ENCODE results near the gene ARHGAP18.

The ARHGAP18 gene

DNA sequence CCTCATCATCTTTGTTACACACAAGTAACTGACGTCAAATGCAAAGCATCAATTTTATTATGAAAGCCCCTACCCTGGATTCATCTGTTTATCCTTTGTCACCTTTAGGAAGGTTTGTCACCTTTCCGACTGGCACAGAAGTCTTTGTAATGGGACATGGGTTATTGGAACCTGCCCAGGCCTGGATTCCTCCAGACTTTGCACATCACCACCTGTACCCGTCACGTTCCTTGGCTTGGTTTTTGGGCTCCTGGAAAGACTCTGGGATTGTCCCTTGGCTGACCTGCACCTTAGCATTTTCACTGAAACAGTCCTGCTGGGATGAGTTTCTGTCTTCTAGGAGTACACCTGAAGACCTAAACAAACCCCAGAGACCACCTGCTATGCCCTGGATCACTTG, 15.4 kb upstream of the ARHGAP18 start:
- DNase-seq (ENCODE audit: low spot score): no peak

DNA sequence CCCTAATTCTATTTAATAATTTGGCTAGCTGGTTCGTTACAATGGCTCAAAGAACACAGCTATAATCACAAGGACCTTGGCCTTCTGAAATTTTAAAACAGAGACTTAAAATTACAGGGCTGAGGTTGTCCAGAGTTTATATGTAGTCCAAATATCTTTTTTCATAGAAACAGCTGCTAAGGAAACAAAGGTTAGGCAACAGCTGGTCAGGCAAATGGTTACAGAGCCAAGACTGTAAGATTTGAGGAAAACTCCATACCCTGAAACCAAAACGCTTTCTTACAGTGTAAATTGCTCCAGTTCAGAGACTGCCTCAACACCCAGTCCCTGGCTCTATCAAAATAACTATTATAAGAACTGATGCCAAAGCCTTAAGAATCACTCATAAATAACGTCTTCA, 9.7 kb upstream of the ARHGAP18 start:
- no peak for DNase-seq (ENCODE audit: low spot score)

DNA sequence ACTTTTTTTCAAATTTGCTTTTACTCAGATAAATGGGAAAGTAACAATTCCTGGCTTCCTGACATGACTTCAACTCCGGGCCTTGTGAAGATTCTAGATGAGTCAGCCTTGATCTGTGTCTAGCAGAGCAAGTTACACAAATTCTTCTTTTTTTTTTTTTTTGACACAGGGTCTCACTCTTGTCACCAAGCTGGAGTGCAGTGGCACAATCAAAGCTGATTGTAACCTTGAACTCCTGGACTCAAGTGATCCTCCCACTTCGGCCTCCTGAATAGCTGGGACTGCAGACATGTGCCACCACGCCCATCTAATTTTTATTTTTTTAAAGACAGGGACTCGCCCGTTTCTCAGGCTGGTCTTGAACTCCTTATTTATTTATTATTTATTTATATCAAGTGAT, 7.3 kb upstream of the ARHGAP18 start:
- no peak for DNase-seq (ENCODE audit: low spot score)

DNA sequence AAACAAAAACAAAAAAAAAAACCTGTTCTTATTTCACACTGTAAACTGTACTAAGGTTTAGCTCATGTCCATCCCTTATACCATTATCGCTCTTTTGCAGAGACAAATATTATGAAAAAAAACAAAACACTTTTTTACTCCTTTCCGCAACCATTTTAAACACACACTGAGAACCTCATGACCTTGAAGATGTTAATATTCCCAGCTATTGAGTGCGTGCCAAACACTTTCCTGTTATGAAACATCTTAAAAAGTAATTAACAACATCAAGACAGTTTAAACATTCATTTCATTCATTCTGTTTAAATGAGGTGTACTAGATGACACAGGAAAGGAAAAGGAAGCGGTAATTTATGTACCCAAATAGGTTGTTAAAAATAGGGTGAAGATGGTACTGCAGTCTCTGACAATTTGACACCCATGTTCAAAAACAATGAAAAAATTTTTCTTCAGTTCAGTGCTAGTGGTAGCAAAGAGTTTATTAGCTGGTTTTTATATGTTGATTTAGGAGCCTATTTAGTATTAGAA, 3.9 kb upstream of the ARHGAP18 start:
- no peak for DNase-seq (ENCODE audit: low spot score)

DNA sequence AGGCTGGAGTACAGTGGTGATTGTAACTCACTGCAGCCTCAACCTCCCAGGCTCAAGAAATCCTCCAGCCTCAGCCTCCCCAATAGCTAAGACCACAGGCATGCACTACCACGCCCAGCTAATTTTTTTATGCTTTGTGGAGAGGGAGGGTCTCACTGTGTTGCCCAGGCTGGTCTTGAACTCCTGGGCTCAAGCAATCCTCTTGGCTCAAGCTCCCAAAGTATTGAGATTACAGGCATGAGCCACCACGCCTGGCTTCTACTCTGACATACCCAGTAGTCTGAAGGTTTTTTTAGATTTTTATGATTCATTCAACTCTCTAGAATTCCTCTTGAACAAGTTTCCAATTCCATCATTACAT, 1.3 kb upstream of the ARHGAP18 start:
- DNase-seq (ENCODE audit: low spot score): no peak

DNA sequence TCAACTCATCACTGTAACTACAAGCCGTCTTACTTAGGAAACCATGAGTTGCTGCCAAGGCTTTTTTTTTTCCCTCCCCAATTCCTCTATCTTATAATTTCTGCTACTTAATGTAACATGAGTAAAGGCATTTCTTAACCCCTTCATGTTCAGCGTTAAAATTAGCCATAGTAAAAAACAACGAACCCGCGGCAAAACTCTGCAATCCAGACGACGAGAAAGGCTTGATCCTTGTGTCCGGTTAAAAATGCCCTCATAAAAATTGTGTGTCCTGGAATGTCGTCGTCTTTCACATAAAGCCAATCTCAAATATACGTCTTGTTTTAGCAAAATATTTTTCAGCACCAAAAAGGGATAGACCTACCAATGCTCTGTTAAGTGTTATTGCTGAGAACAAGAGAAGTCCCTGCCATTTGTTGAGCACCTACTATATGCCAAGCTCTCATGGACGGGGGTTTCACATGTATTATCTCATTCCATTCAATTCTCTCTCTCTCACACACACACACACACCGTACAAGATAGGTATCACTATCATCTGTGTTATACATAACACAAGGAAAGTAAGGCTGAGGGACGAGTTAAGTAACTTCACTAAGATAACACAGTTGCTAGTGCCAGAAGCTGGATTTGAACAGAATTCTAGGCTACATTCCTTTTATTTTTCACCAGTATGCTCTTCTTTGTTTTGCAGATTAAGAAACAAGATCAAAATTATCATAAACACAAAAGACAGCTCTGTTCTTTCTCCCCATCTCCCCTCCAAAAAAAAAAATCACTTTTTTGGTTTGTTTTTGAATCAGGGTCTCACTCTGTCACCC, 683 bp upstream of the ARHGAP18 start:
- DNase-seq (ENCODE audit: low spot score): no peak

DNA sequence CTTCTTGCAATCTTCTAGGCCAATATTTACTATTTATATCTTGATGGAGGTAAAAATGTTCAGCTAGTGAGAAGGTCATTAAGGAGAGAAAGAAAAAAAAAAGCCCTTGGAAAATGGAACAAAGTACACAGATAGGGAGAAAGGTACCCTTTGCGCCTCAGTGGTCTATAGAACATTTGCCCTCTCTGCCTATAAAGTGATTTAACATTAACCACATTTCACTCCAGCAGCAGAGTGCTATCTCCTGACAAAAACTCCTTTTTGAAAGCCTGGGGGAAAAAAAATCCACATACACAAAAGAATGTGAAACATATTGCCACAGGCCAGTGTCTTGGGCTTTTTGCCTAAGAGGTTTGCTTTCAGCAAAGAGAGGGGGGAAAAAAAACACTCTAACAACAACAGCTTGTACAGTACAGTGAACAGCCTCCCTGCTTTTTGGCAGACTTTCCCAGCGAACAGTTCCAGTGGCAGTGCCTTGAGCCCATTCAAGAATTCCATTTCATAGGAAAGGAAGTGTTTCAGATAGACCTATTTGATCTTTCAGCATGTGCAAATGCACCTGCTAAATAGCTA, 695 bp downstream of the ARHGAP18 start:
- peak; percentile 36 for DNase-seq (ENCODE audit: low spot score)

DNA sequence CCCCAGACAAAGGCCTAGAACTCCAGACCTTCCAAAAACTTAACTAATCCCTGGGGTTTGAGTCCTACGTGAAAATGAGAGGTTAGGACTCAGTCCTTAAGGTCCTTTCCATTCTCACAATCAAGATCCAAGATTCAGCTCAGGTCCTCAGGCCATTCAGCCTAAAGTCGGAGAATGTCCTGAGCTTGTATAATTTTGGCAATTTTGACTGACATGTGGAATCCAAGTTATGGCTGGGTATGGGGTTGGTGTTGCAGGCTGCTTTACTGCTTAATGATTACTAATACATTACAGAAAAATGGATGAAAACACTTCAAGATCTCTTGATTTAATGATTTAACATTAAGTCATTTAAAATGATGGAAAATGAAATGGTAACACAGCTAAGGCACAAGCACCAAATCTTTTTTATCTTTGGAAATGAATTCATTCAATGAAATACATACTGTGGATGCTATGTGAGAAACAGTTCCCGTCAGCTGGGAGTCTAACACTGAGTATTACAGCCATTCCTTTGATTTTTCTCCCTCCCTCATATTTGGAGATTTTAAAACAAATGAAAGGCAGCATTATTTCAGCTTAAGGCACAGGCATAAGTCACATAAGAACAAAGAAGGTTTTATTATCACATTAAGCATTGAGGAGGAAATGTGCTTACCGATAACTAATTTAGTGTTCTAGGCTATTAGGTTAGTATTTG, 1.3 kb downstream of the ARHGAP18 start:
- no peak for DNase-seq (ENCODE audit: low spot score)

DNA sequence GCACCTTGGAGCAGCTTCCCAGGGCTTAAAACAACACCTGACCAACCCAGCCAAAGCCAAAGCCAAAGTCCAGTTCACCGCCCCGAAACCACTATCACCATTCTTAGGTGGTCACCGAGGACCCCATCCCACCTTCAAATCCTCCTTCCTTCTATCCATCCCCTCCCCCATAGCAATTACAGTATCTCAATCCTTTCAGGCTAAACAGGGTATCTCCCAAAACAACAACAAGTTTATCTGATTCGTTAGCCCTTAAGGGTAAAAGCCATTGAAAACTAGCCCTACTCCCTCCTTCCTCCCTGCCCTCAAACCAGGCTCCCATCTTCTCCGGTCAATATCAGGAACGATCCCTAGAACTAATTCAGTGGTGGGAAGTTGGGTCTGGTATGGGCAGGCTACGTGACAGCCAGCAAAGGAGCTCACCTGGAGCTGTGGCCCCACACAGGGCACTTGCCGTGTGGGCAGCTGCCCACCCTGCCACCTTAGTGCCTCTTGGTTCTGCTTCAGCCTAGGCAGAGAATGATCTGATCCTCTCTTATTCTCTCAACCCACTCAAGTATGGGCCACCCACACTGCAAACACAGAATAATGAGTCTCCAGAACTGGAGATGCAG, 2.0 kb downstream of the ARHGAP18 start:
- no peak for DNase-seq (ENCODE audit: low spot score)

DNA sequence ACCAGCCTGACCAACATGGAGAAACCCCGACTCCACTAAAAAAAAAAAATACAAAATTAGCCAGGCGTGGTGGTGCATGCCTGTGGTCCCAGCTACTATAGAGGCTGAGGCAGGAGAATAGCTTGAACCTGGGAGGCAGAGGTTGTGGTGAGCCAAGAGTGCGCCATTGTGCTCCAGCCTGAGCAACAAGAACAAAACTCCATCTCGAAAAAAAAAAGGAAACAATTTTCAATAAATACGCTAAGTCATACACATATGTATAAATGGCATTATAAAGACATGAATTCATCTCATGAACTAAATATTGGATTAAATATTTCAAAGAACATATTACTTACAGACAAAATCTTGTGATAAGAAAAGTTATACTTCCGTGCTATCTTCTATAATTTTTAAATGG, 2.9 kb downstream of the ARHGAP18 start:
- DNase-seq (ENCODE audit: low spot score): no peak

DNA sequence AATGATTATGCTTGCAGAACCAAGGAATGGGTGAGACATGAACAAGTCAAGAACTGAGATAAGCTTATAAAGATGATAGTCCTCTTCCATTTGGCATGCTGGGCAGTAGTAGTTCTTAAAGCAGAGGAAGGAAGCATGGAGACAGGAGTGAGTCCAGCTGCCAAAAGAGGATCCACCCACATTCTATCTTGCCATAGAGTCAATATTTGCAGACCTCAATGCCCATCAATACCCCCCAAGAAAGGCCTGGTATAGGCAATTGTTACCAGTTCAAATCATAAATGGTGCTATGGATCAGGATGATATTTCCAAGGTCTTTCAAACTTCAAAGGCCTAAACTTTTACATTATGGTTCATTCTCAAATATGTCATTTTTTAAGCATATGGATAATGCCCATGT, 4.8 kb downstream of the ARHGAP18 start:
- no peak for DNase-seq (ENCODE audit: low spot score)

DNA sequence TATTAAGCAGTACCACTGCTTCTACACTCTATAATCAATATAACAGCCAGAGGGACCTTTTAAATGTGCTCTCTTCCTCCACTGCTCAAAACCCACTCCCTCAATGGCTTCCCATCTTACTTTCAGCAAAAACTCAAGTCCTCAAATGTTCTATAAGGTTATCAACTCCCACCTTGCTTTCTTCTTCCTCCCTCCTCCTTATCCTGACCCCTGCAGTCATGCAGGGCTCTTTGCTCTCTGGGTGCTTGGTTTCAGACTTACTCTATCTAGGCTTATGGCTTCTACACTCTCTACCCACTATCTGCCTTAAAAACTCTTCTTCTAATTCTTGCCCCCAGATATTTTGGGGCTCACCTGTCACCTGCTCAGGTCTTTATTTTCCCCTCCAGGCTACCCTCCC, 5.3 kb downstream of the ARHGAP18 start:
- no peak for DNase-seq (ENCODE audit: low spot score)

DNA sequence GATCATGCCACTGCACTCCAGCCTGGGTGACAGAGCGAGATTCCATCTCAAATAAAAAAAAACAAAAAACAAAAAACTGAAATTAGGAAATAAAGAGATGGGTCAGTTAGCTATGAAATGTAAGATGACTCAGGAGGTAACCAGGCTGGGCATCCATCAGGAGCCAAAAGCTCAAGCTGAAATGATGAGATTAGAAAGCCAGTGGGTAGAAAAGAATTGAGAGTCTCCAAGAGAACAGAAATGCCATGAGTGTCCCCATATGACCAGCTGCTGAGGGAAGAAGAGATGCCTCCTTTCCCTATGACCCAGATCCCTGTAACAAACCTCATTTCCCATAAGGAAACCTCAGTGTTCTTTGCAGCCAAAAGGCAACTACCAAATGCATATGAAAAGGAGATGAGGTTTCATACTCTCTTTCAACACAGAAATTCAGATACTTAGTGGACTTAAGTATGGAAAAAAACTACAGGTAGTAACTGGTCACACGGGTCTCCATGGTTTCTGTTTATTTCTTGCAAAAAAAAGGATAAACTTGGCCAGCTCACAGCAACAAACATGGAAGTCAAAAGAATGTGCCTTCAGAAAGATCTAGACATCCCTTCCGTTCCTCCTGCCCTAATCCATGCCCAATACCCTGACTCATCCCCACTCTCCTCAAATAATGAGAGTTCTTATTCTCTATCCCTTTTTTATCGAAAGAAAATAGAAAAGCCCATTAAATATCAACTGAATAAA, 8.1 kb downstream of the ARHGAP18 start:
- DNase-seq (ENCODE audit: low spot score): no peak

DNA sequence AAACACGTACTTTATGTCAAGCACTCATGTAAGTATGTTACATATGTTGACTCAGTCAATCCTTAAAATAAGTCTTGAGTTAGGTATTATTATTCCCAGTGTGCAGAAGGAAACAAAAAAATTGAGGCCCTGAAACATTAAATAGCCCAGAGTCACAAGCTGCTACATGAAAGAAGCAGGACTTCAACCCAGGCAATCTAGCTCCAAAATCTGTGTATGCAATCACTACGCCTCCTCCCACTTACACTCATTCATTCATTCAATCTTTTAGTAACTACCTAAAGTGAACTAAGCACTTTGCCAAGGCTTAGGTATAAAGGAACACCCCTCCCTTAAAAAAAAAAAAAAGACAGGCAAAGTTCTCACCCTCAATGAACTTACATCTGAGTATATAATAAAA, 9.3 kb downstream of the ARHGAP18 start:
- DNase-seq (ENCODE audit: low spot score): no peak

DNA sequence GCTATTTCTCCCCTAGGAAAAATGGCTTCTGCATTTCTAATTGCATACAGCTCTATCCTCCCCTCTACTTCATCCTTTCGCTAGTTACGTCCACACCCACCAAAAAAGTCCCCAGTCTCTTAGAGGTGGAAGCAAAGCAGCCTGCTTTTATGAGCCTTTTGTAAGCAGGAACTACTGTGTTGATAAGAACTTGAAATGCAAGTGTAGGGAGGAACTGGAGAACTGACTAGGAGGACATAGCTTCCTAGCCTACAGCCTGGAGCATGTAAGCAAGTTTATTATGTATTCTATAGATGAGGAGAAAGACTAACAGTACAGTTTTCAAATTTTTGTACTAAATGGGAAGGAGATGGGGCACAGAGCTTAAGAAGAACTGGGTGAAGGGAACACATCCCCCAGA, 10.3 kb downstream of the ARHGAP18 start:
- DNase-seq (ENCODE audit: low spot score): no peak

DNA sequence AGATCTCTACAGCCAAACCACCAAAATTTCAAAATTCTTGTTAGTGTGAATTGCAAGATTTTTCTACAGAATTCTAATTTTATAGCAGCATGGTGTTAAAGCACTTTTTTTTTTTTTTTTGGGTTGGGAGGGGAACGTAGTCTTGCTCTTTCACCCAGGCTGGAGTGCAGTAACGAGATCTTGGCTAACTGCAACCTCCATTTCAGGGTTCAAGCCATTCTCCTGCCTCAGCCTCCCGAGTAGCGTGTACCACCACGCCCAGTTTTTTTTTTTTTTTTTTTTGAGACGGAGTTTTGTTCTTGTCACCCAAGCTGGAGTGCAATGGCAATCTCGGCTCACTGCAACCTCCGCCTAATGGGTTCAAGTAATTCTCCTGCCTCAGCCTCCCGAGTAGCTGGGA, 11.5 kb downstream of the ARHGAP18 start:
- no peak for DNase-seq (ENCODE audit: low spot score)

DNA sequence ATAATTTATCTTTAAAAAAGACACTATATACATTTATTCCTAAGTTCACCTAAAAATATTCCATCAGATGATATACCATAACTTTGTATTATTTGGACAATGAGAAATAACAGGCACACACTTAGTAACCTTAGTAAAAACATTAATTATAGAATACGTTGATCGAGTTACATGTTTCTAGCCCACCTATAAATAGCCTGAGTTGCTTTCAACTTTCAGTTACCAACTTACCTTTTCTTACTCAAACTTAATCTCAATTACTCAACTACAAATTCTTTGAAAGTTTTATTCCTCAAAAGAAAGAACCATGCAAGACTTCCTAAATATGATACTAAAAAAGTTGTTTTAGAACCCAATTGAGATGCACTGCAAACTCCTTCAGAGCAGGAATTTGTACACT, 12.2 kb downstream of the ARHGAP18 start:
- DNase-seq (ENCODE audit: low spot score): no peak

DNA sequence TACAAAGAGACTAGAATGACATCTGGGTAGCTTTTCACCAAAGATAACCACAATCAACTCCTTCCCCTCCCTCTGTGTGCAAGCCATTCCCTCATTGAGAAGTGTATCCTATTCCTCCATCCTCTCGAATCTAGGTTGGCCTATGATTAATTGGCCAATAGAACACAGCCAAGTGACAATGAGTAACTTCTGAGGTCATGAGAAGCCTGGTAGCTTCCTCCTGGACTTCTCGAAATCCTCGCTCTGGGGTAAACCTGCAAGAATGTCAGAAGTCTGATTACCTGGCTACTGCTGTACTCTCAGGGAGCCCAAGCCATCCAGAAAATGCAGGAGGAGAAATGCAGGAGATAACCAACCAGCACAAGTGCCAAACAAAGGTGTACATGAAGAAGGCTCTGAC, 13.1 kb downstream of the ARHGAP18 start:
- DNase-seq (ENCODE audit: low spot score): no peak

DNA sequence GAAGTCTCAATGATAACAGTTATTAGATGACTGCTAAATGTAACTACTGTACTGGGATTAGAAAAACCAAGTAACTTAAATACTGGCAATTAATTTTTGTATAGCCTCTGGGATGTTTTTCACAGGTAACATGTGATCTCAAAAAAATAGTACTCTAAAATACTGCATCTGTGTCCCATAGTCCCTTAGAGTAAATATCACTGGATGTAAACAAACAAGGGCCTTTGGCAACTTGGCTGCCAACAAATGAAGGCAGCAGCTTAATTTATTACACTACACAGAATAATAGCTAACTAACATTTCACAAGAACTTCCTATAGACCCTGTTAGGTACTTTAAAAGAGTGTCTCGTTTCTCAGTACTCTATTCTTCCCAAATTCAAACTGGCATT, 14.0 kb downstream of the ARHGAP18 start:
- DNase-seq (ENCODE audit: low spot score): no peak

DNA sequence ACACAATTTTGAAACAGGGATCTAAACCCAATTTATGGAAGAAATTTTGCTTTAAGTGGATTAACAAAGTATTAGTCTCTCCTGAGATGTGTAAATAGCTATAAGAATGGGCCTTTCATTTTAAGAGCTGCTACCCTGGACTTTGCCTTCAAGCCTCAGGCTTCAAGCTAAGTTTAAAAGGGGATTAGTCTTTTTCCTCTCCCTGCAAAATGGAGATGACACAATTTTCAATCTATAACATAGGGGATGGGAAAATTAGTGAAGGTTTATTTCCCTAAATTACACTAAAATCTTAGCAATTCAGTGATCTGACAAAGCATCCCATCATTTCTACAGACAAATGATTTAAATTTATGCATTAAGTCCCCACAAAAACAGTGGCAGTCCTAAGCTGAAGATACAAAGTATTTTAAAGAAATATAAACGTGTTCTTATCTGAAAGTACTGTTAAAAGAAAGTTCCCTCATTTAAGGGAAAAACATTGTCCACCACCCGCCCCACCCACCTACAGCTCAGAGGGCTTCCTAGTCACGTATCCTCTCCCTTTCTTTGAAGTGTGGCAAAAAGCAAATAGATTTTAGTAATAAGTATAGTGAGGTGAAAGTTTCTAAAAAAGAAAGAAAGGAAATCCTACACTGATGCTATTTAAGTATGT, 14.5 kb downstream of the ARHGAP18 start:
- DNase-seq (ENCODE audit: low spot score): no peak

DNA sequence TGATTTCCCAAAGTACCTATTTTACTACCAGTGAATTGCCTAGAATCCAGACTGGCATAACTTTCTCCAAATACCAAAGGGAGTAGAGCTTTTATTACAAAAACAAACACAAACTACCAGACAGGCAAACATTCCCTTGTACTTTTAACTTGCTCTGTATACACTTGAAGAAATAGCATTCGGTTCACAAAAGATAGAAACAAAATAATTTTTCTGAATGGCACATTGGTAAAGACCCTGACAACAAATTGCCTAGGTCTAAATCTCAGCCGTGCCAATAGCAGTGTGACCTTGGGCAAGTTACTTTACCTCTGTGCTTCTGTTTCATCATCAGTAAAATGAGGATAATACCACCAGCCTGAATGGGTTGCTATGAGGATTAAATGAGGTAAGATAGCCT, 15.9 kb downstream of the ARHGAP18 start:
- no peak for DNase-seq (ENCODE audit: low spot score)

DNA sequence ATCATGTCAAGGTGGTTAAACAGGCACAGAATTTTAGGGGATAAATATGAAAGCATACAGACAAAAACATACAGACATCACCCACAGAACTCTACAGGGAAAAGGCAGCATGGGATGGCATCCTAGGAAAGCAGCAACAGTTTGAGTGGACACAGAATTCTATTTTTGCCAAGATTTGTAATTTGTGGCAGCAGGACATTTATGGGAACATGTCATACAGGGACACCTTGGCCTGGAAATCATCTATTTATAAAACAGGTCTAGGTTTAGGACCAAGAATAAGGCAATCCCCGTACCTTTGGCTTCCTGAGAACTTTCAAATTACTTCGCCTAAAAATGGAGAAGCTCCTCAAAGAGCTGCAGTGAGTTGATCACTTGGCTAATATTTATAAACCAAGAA, 17.5 kb downstream of the ARHGAP18 start:
- DNase-seq (ENCODE audit: low spot score): no peak
